GM23338 (cell line): Measurements from ENCODE around the gene PDP2. TPM values are rescaled to one million over a fixed set of nuclear protein-coding genes. Genes with fewer than 3 reads are reported as not detected.

Source experiments
- ATAC-seq: fragments of 200-7000 bp; cut with Tn5 transposase; 3 replicates; pipeline ENCODE4 v1.9.1; 2020
- DNase-seq: peaks from one replicate; pipeline ENCODE4 v3.0.0-alpha.2; 2015; ENCODE audit warnings: low spot score
- H2AFZ ChIP-seq: fragments of 200-600 bp; sonication (generic); 2 replicates; pipeline ENCODE4 v1.8.0; 2016; ENCODE audit warnings: antibody characterized with exemption, mild to moderate bottlenecking, moderate library complexity
- H3F3A ChIP-seq: fragments of 200-600 bp; sonication (generic); replicated peaks from 2 replicates; pipeline ENCODE4 v1.8.0; 2017; ENCODE audit warnings: antibody characterized with exemption, mixed run types, low read depth
- H3K27ac ChIP-seq: fragments of 200-600 bp; sonication (generic); 2 replicates; pipeline ENCODE4 v1.6.1; 2016; ENCODE audit warnings: low read depth
- H3K27me3 ChIP-seq: fragments of 200-600 bp; sonication (generic); 2 replicates; pipeline ENCODE4 v1.8.0; 2016; ENCODE audit warnings: mild to moderate bottlenecking, mixed run types, moderate library complexity; ENCODE audit not compliant: insufficient read depth
- H3K36me3 ChIP-seq: fragments of 200-600 bp; sonication (generic); 2 replicates; pipeline ENCODE4 v1.8.0; 2016; ENCODE audit warnings: mild to moderate bottlenecking; ENCODE audit not compliant: insufficient read depth
- H3K4me1 ChIP-seq: fragments of 200-600 bp; sonication (generic); 2 replicates; pipeline ENCODE4 v1.8.0; 2016; ENCODE audit warnings: mild to moderate bottlenecking, moderate library complexity; ENCODE audit not compliant: insufficient read depth
- H3K4me2 ChIP-seq: fragments of 200-600 bp; sonication (generic); 2 replicates; pipeline ENCODE4 v1.7.1; 2017; ENCODE audit warnings: mixed run types
- H3K4me3 ChIP-seq: fragments of 200-600 bp; sonication (generic); 2 replicates; pipeline ENCODE4 v1.6.1; 2016; ENCODE audit warnings: mixed run types
- H3K79me2 ChIP-seq: fragments of 200-600 bp; sonication (generic); replicated peaks from 2 replicates; pipeline ENCODE4 v1.8.0; 2017; ENCODE audit warnings: mild to moderate bottlenecking; ENCODE audit not compliant: insufficient read depth
- H3K9me2 ChIP-seq: fragments of 200-600 bp; sonication (generic); 2 replicates; pipeline ENCODE4 v1.8.0; 2017; ENCODE audit not compliant: insufficient read depth
- H4K20me1 ChIP-seq: fragments of 200-600 bp; sonication (generic); replicated peaks from 2 replicates; pipeline ENCODE4 v1.8.0; 2017; ENCODE audit warnings: mild to moderate bottlenecking; ENCODE audit not compliant: insufficient read depth
- H3K27ac Mint-ChIP-seq: 2 replicates; pipeline ENCODE4 v1.8.0; 2020; ENCODE audit warnings: inconsistent platforms, mild to moderate bottlenecking, moderate library complexity, mixed read lengths
- H3K27me3 Mint-ChIP-seq: 3 replicates; pipeline ENCODE4 v1.8.0; 2022; ENCODE audit warnings: low read depth, mild to moderate bottlenecking, moderate library complexity, mixed read lengths, inconsistent platforms; ENCODE audit not compliant: insufficient read depth, poor library complexity
- H3K36me3 Mint-ChIP-seq: 3 replicates; pipeline ENCODE4 v1.8.0; 2021; ENCODE audit warnings: low read depth, mild to moderate bottlenecking, inconsistent platforms, moderate library complexity, mixed read lengths
- H3K4me1 Mint-ChIP-seq: 3 replicates; pipeline ENCODE4 v1.8.0; 2020; ENCODE audit warnings: mild to moderate bottlenecking, inconsistent platforms, mixed read lengths
- H3K4me3 Mint-ChIP-seq: 3 replicates; pipeline ENCODE4 v1.8.0; 2021; ENCODE audit warnings: moderate library complexity, mild to moderate bottlenecking, inconsistent platforms, mixed read lengths
- H3K9me3 Mint-ChIP-seq: 3 replicates; pipeline ENCODE4 v1.8.0; 2020; ENCODE audit warnings: moderate library complexity, mild to moderate bottlenecking, inconsistent platforms, mixed read lengths
- CREB1 ChIP-seq: fragments of 250-450 bp; sonication (Bioruptor Pico); IDR thresholded peaks from 2 replicates; pipeline ENCODE4 v1.5.0; 2020; ENCODE audit warnings: low read depth, mild to moderate bottlenecking, moderate library complexity
- JUNB ChIP-seq: IDR thresholded peaks from one replicate; pipeline ENCODE4 v1.6.1; 2016; ENCODE audit warnings: antibody characterized with exemption; ENCODE audit not compliant: unreplicated experiment
- NANOG ChIP-seq: IDR thresholded peaks from 2 replicates; pipeline ENCODE4 v1.6.1; 2016; ENCODE audit warnings: antibody characterized with exemption, borderline replicate concordance
- POLR2AphosphoS5 ChIP-seq: IDR thresholded peaks from 2 replicates; pipeline ENCODE4 v1.6.1; 2016; ENCODE audit warnings: antibody characterized with exemption, low read depth
- STAT1 ChIP-seq: IDR thresholded peaks from one replicate; pipeline ENCODE4 v1.6.1; 2016; ENCODE audit warnings: antibody characterized with exemption; ENCODE audit not compliant: unreplicated experiment
- ZNF114 ChIP-seq: fragments of 250-450 bp; sonication (Bioruptor Pico); IDR thresholded peaks from 2 replicates; pipeline ENCODE4 v1.5.0; 2020; ENCODE audit warnings: mild to moderate bottlenecking, moderate library complexity
- ZNF331 ChIP-seq: fragments of 250-450 bp; sonication (Bioruptor Pico); IDR thresholded peaks from 2 replicates; pipeline ENCODE4 v1.5.0; 2020; ENCODE audit warnings: low read depth, mild to moderate bottlenecking, moderate library complexity
- polyA plus RNA-seq: library from polyadenylated mRNA; unstranded; fragments of >200 nt; fragmentation: Nextera tagmentation; extraction: Ambion mirVana; gene quantifications from 2 replicates; pipeline ENCODE4 v1.2.1, GENCODE V29; 2016
- total RNA-seq: library from RNA; depleted of rRNA; stranded (reverse); fragments of >200 nt; shearing (Covaris generic); gene quantifications from 2 replicates; pipeline ENCODE4 v1.2.3, GENCODE V29; 2014
- TF ChIP-seq, protein P1 (sequence below), 2 experiments: fragments of 200-600 bp in 1 of 2; sonication (generic) in 1 of 2; conservative IDR thresholded peaks; 2 replicates each; pipeline versions ENCODE4 v1.5.1 to v1.6.1; 2016 to 2017; ENCODE audit warnings: antibody characterized with exemption in 2 of 2, low read depth in 2 of 2, mild to moderate bottlenecking in 2 of 2, moderate library complexity in 1 of 2
- TF ChIP-seq, protein P2 (sequence below): IDR thresholded peaks from one replicate; pipeline ENCODE4 v1.6.1; 2018; ENCODE audit warnings: antibody characterized with exemption; ENCODE audit not compliant: unreplicated experiment

PDP2 gene
- total and polyA plus RNA-seq, 2 experiments from 2014 or later: 9.0 to 23.2 TPM

DNA sequence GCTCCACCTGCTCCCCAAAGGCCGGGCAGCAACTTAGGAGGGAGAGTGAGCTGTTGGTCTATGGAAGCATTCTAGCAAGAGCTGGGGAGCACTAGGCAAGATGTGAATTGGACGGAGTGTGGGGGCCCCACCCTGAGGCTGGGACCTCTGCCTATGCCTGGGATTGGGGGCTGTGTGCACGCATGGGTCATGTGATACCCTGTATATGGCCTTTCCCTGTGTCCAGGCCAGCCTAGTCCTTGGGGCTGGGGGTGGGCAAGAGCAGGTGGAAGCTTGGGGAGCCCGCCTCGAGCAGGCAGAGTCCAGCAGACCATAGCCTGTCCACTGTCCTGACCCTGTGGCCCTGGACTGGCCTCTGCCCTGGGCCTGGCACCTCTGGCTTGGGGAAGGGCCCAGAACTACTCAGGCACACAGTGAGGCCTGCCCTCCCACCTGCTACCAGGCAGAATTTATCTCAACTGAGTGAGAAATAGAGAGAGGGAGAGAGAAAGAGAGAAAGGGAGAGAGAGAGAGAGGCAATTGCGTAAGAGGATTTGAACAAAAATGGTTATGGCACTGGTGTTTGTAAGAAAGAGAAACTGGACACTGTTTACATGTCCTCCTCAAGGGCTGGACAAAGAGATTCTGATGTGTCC, 19.1 kb downstream of the PDP2 start:
- Histone ChIP-seq H3K36me3 (no peaks in the 10 kb centered on the region), H3K27ac (no peak overlapping the region), H3K79me2 (no peaks in the 10 kb centered on the region), H3K4me2 (no peak overlapping the region; the same call in 1 of the 2 replicates), H3F3A (0 out of 2 replicates have a peak, but pooled peaks cover 4% of the 10 kb centered on the region), H4K20me1 (no peaks in the 10 kb centered on the region), H3K4me3 (no peak overlapping the region), H3K9me2 (no peaks in the 10 kb centered on the region), H2AFZ (no peak overlapping the region), H3K27me3 (no peaks in the 10 kb centered on the region), H3K4me1 (peaks cover 8% of the 10 kb centered on the region; the same call in 1 of the 2 replicates)
- peaks cover 10% of the 10 kb centered on the region; the same call in 2 of the 3 replicates for H3K4me1 Mint-ChIP-seq
- no peaks in the 10 kb centered on the region; the same call in 2 of the 3 replicates for H3K9me3 Mint-ChIP-seq
- peaks cover 11% of the 10 kb centered on the region for H3K27me3 Mint-ChIP-seq
- H3K27ac Mint-ChIP-seq: no peak overlapping the region
- H3K36me3 Mint-ChIP-seq: no peaks in the 10 kb centered on the region
- ATAC-seq (no peak), DNase-seq (no peak)
- no peak overlapping the region; the same call in 2 of the 3 replicates for H3K4me3 Mint-ChIP-seq
- TF ChIP-seq CREB1 (no peak), ZNF114 (CRISPR knock-in tag) (no peak), ZNF331 (CRISPR knock-in tag) (no peak), JUNB (no peak), NANOG (no peak), STAT1 (no peak), POLR2AphosphoS5 (no peak)
- TF ChIP-seq, protein P1, sequence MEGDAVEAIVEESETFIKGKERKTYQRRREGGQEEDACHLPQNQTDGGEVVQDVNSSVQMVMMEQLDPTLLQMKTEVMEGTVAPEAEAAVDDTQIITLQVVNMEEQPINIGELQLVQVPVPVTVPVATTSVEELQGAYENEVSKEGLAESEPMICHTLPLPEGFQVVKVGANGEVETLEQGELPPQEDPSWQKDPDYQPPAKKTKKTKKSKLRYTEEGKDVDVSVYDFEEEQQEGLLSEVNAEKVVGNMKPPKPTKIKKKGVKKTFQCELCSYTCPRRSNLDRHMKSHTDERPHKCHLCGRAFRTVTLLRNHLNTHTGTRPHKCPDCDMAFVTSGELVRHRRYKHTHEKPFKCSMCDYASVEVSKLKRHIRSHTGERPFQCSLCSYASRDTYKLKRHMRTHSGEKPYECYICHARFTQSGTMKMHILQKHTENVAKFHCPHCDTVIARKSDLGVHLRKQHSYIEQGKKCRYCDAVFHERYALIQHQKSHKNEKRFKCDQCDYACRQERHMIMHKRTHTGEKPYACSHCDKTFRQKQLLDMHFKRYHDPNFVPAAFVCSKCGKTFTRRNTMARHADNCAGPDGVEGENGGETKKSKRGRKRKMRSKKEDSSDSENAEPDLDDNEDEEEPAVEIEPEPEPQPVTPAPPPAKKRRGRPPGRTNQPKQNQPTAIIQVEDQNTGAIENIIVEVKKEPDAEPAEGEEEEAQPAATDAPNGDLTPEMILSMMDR (conservative IDR thresholded peaks at IDR 0.05; ENCODE audit: low read depth in 2 of 2): no peak
- TF ChIP-seq, protein P2, sequence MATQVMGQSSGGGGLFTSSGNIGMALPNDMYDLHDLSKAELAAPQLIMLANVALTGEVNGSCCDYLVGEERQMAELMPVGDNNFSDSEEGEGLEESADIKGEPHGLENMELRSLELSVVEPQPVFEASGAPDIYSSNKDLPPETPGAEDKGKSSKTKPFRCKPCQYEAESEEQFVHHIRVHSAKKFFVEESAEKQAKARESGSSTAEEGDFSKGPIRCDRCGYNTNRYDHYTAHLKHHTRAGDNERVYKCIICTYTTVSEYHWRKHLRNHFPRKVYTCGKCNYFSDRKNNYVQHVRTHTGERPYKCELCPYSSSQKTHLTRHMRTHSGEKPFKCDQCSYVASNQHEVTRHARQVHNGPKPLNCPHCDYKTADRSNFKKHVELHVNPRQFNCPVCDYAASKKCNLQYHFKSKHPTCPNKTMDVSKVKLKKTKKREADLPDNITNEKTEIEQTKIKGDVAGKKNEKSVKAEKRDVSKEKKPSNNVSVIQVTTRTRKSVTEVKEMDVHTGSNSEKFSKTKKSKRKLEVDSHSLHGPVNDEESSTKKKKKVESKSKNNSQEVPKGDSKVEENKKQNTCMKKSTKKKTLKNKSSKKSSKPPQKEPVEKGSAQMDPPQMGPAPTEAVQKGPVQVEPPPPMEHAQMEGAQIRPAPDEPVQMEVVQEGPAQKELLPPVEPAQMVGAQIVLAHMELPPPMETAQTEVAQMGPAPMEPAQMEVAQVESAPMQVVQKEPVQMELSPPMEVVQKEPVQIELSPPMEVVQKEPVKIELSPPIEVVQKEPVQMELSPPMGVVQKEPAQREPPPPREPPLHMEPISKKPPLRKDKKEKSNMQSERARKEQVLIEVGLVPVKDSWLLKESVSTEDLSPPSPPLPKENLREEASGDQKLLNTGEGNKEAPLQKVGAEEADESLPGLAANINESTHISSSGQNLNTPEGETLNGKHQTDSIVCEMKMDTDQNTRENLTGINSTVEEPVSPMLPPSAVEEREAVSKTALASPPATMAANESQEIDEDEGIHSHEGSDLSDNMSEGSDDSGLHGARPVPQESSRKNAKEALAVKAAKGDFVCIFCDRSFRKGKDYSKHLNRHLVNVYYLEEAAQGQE: no peak
